ENCODE measurements around the gene RUNX2. TPM values are rescaled to one million over a fixed set of nuclear protein-coding genes. Genes with fewer than 3 reads are reported as not detected.

The RUNX2 gene
- total and polyA plus RNA-seq, 9 of the 15 experiments (the other 6 are each of a cell fraction or from before 2014, with no cell fraction given) = 0.29 to 1.00 (median 0.43) TPM

DNA sequence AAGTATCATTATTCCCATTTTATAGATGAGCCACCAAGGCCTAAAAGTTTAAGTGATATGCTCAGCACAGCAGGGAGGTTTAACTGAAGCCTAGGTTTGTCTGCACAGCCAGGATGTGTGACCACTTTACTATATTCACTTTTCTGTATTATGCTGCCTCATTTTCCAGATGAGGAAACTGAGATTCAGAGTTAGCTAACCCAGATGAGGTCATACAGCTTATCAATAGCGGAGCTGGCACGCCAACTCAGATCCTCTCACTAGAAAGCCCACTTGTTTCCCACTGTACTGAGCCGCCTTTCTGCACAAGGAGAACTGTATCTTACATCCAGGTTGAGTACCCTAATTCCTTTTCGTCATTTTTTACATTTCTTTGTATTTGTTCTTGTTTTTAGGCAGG is 181.3 kb downstream of the RUNX2 start:
- Histone ChIP-seq H2AFZ (ENCODE audit: low read depth, low read length) (peak overlapping the region; percentile 20), H3K27ac (ENCODE audit: extremely low read depth, low read depth, low read length) (no peak overlapping the region), H3K9me3 (replicated peaks; ENCODE audit: control insufficient read depth, insufficient read depth, low read depth, low read length) (no peaks in the 10 kb centered on the region), H3K4me3 (no peak overlapping the region), H3K4me2 (ENCODE audit: insufficient read depth, low read length) (no peak overlapping the region), H3K9me1 (ENCODE audit: control insufficient read depth, insufficient read depth, low read length) (no peaks in the 10 kb centered on the region), H3K27me3 (ENCODE audit: control insufficient read depth in 2 of 2, insufficient read depth in 2 of 2, low read length in 2 of 2) (no peaks in the 10 kb centered on the region; a peak in 1 of 5 replicates), H4K20me1 (replicated peaks; ENCODE audit: control insufficient read depth, insufficient read depth, low read length) (no peaks in the 10 kb centered on the region), H3K4me1 (replicated peaks in 1 of 2; ENCODE audit: control insufficient read depth in 2 of 2, insufficient read depth in 2 of 2, low read length in 2 of 2) (peaks cover 0 to 13% of the 10 kb centered on the region in 2 experiments; a peak in 1 of 5 replicates), H3K79me2 (ENCODE audit: control insufficient read depth, insufficient read depth, low read length) (no peaks in the 10 kb centered on the region), H3K9ac (ENCODE audit: insufficient read depth in 1 of 2, low read depth in 2 of 2, low read length in 2 of 2) (no peak overlapping the region; a peak in 1 of 4 replicates), H3K36me3 (ENCODE audit: control insufficient read depth, insufficient read depth, low read length) (no peaks in the 10 kb centered on the region)
- DNase-seq (ENCODE audit: extremely low read depth in 1 of 4, low spot score in 3 of 4) = no peak
- 36% methylated on average over 4 of the region's 4 CpGs for WGBS (ENCODE audit: insufficient coverage, low coverage, missing lambda C conversion rate)
- ChIA-PET POLR2A (interaction anchor here (1.0 kb wide), 1 partner anchor 8 kb away, joined by 3 read pairs; no protein-coding TSS in a partner anchor), CTCF (ENCODE audit: low intra/inter-chr PET ratio) (no interaction called here)
- FAIRE-seq = no peak
- TF ChIP-seq MIER1 (IDR thresholded peaks at IDR 0.05; ENCODE audit: low read depth) (no peak), RBM25 (IDR thresholded peaks at IDR 0.05; ENCODE audit: low read depth, low read length, severe bottlenecking) (peak; percentile 28)
- intact Hi-C loops (cut with micrococcal nuclease) (no loop called here), in situ Hi-C loops (cut with MboI) (no loop called here)
- no peak for ATAC-seq
- BruUV-seq (replicated peaks) = no TSS peak

GRCh38 chr6:45512717-45513116 is 184.6 kb downstream of the RUNX2 start:
- CTCF ChIA-PET (ENCODE audit: low intra/inter-chr PET ratio) = no interaction called here
- Histone ChIP-seq H4K20me1 (replicated peaks; ENCODE audit: control insufficient read depth, insufficient read depth, low read length) (no peaks in the 10 kb centered on the region), H2AFZ (ENCODE audit: low read depth, low read length) (no peak overlapping the region; the same call in 1 of the 2 replicates), H3K36me3 (ENCODE audit: control insufficient read depth, insufficient read depth, low read length) (no peaks in the 10 kb centered on the region), H3K9ac (ENCODE audit: insufficient read depth in 1 of 2, low read depth in 2 of 2, low read length in 2 of 2) (no peak overlapping the region), H3K4me2 (ENCODE audit: insufficient read depth, low read length) (no peak overlapping the region), H3K27ac (ENCODE audit: extremely low read depth, low read depth, low read length) (no peak overlapping the region), H3K27me3 (ENCODE audit: control insufficient read depth in 2 of 2, insufficient read depth in 2 of 2, low read length in 2 of 2) (no peaks in the 10 kb centered on the region; a peak in 1 of 5 replicates), H3K79me2 (ENCODE audit: control insufficient read depth, insufficient read depth, low read length) (no peaks in the 10 kb centered on the region), H3K4me3 (no peak overlapping the region), H3K4me1 (replicated peaks in 1 of 2; ENCODE audit: control insufficient read depth in 2 of 2, insufficient read depth in 2 of 2, low read length in 2 of 2) (no peaks in the 10 kb centered on the region), H3K9me3 (replicated peaks; ENCODE audit: control insufficient read depth, insufficient read depth, low read depth, low read length) (no peaks in the 10 kb centered on the region), H3K9me1 (ENCODE audit: control insufficient read depth, insufficient read depth, low read length) (no peaks in the 10 kb centered on the region)
- FAIRE-seq = no peak
- POLR2A ChIA-PET = no interaction called here
- ATAC-seq = no peak
- intact Hi-C loops (cut with micrococcal nuclease) (no loop called here), in situ Hi-C loops (cut with MboI) (no loop called here)
- DNase-seq (ENCODE audit: extremely low read depth in 1 of 4, low spot score in 3 of 4) = no peak
- WGBS (ENCODE audit: insufficient coverage, low coverage, missing lambda C conversion rate) = 39% methylated on average over 3 of the region's 3 CpGs
- BruUV-seq (replicated peaks) = no TSS peak
- TF ChIP-seq ZSCAN29 (IDR thresholded peaks at IDR 0.05) = no peak
- no peak for TF ChIP-seq MEIS2 (IDR thresholded peaks at IDR 0.05; ENCODE audit: partially characterized antibody)
- TF ChIP-seq FOXJ2 (tag; IDR thresholded peaks at IDR 0.05) = no peak
- no peak for TF ChIP-seq ZFX (CRISPR knock-in tag; IDR thresholded peaks at IDR 0.05)
- no peak for TF ChIP-seq FOSL1 (tag; conservative IDR thresholded peaks at IDR 0.05)
- no peak for TF ChIP-seq ZNF592 (IDR thresholded peaks at IDR 0.05)
- no peak for TF ChIP-seq ZNF140 (CRISPR knock-in tag; IDR thresholded peaks at IDR 0.05)
- TF ChIP-seq ZNF695 (CRISPR knock-in tag; IDR thresholded peaks at IDR 0.05) = no peak
- no peak for TF ChIP-seq KLF10 (CRISPR knock-in tag; IDR thresholded peaks at IDR 0.05)

All from K562 (cell line).